HG02970 (cell line): ENCODE measurements around the gene TARDBP.
"Not testable (repeated sequence)": the region's sequence is repeated elsewhere in the genome, so short reads cannot be mapped to it uniquely, and the experiment has no call there.

ENCODE experiments used
- ATAC-seq: cut with Tn5 transposase; IDR thresholded peaks from one replicate; pipeline ENCODE4 v1.9.1; 2021; ENCODE audit warnings: mild to moderate bottlenecking, moderate library complexity, moderate number of reproducible peaks; ENCODE audit not compliant: unreplicated experiment, low FRiP score

The TARDBP gene

GRCh38 chr1:11058595-11059154 is 46.2 kb downstream of the TARDBP start:
- ATAC-seq: no peak

GRCh38 chr1:11059155-11059967 is 46.9 kb downstream of the TARDBP start:
- ATAC-seq: peak; percentile 14

- peak; percentile 85 for ATAC-seq
These were observed 47.7 kb downstream of the TARDBP start, which contains the start of gene SRM for GRCh38 chr1:11059968-11060830. Gene SRM (minus strand): TSS chr1:11060018. CDS start chr1:11059943, 75 bp downstream.

DNA sequence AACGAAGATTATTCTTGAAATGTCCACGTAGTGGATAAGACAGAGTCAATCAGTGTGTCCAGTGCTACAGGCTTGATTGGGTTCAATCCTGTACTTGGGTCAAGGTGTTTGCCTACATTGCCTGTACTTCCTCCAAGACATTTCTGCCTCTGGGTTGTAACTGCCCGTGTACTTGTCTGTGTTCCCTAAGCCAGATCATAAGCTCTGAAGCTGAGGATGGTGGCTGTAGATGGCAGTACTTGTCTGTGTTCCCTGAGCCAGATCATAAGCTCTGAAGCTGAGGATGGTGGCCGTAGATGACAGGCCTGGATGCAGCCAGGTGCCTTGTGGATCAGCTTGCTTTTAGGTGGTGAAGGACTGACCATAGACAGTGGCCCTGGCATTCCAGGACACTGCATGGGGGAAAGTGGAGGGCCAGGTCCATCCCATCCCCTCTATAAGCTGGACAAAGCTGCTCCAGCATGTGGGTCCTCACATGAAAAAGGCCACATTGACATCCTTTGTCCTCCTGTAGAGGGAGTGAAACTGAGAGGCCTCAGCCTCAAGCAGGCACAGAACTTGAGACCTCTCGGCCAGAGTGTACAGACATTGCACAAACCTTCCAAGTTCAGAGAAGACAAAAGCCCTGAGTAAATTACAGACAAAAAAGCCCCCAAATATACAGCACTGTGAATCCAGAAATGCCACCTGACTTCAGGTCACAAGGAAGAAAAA is 49.4 kb downstream of the TARDBP start:
- no peak for ATAC-seq

- no peak for ATAC-seq
These were observed 50.5 kb downstream of the TARDBP start for GRCh38 chr1:11062965-11063401.

DNA sequence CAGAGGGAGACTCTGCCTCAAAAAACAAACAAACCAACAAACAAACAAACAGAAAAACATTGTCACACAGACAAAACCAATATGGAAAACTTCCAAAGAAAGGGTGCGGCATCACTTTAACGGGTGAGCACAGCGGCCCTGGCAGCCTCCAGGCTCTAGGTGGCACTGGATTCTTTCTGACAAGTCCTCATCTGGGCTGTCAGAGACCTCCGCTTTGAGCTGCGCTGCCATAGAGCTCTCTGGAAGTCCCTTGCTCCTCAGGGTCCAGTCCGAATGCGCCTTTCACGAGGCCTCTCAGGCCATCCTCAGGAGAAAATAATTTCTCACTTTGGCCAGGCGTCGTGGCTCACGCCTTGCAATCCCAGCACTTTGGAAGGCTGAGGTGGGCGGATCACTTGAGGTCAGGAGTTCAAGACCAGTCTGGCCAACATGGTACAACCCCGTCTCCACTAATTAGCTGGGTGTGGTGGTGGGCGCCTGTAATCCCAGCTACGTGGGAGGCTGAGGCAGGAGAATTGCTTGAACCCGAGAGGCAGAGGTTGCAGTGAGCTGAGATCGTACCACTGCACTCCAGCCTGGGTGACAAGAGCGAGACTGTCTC is 51.6 kb downstream of the TARDBP start:
- ATAC-seq: not testable (repeated sequence)

- ATAC-seq: no peak
These were observed 52.5 kb downstream of the TARDBP start for GRCh38 chr1:11064942-11065341.

DNA sequence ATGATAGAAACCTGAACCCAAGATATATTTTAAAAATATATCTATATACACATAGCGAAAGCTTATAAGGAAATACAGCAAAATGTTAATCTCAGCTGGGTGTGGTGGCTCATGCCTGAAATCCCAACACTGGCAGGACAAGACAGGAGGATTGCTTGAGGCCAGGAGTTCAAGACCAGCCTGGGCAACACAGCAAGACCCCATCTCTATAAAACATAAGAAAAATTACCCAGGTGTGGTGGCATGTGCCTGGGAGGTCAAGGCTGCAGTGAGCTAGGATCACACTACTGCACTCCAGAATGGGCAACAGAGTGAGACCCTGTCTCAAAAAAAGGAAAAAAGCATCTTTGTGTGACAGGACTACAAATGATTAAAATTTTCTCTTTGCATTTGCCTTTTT is 53.3 kb downstream of the TARDBP start:
- ATAC-seq: no peak

DNA sequence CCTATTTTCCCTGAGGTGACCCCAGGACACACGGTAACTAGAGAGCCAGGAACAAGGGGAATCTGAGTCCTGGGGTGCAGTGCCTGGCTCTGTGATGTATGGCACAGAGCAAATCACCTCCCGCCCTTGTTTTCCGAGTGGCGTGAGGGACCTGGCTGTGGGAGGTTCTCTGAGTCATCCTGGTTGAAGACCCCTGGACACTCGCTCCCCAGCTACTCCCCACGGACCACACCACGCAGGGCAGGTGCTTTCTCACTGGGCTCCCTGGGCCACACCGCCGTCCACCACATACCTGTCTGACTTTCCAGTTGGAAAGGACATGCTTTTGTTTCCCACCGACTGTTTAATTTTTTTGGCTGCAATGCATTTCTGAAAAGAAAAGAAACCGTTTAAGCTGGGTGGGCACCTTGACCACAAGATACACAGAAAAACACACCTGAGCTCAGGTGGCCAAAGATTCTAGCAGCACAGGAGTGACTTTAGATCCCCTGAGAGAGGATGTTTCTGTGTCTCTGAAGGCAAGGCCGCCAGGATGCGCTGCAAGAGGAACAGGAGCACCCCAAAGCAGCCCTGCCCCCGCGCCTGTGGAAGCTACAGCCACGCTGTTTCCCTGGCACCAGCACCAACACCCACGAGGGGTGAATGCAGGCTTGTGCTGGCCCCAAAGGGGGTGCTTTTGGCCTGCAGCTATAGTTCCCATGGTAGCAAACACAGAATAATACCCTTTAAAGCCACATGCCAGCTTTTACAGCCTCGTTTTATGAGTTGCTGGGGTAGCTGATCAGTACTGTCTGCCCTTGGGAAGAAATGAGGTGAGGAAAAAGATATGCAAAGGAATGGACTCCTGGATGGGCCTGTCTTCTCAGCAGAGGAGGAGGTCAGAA is 55.5 kb downstream of the TARDBP start:
- ATAC-seq: no peak

DNA sequence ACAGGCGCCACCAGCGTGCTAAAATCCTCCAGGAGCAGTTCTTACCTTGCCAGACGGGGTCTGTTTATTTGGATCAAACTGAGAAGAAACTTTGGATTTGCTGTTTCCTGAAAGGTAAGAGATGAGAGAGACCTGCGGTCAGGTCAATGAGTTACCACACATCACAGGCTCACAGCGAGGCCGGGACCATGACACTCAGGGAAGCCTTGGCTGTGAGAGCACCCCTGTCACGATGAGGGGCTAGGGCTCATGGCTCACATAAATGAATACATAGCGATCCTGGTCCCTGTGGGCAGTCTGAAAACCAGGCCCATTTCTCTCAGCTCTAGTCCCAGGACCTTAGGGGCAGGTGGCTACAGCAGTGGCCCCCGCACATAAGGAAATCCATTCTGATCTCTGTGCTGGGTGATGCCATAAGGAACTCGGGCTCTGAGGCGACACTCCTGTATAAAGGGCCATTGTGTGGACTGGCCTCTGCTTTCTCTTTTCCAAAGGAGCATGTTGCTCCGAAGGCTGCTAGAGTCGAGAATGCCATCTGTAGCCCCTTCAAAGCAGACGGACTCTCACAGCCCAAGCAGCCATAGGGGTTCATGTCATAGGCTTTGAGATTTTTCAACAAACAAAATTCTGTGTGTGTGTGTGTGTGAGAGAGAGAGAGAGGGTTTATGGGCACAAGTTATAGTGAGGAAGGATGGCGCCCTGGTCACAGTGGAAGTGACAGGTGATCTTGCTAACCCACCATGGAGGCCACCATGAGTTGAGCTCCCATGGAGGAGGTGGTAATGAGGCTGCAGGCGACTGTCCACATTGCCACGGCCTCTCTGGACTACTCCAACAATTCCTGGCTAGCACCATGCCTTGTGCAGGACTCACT is 56.4 kb downstream of the TARDBP start:
- no peak for ATAC-seq

DNA sequence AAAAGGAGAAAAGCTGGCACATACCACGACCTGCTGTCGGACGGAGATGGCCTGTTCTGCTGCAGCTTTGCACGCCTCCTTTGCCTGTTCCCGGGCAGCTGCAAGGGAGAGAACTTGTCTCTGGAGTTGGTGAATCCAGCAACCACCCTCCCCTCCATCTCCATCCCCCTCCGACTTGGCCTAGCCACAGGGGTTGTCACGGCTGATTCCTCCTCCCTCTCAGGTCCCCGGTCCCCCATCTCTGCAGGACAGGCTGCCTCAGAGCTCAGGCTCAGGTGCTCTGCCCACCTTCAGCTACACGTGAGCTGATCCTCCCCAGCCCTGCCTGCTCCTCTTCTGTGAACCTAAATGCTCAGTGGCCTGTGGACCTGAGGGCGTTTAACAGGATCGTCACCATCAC is 58.4 kb downstream of the TARDBP start:
- no peak for ATAC-seq

DNA sequence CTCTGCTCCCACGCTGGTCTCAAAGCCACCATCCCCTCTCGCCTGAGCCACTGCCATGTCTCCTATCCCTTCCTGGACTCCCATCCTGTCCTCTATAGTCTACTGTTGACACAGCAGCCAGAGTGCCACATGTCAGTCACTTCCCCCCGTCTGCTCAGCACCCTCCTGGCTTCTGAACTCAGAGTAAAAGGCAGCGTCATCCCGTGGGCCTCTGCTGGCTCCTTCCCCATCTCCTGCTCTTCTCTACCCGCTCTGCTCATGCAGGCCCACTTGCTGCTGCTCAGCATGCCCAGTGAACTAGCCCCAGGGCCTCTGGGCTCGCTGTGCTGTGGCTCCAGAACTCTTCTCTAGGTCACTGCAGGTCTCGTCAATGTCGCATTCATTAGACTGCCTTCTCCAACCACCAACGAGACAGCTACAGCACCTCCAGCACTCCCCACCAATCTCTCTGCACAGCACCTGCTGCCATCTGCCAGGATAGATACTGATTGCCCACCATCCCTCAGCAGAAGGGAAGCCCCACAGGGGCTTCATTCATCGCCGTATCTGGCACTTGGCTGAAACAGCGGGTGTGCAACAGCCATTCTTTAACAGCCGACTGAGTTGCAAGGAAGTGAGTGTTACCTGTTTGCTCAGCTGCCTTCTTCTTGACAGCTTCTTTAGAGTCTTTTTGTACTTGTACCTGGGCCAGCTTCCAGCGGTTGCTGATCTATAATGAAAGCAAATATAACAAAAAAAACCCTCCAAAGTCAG is 59.2 kb downstream of the TARDBP start:
- no peak for ATAC-seq

DNA sequence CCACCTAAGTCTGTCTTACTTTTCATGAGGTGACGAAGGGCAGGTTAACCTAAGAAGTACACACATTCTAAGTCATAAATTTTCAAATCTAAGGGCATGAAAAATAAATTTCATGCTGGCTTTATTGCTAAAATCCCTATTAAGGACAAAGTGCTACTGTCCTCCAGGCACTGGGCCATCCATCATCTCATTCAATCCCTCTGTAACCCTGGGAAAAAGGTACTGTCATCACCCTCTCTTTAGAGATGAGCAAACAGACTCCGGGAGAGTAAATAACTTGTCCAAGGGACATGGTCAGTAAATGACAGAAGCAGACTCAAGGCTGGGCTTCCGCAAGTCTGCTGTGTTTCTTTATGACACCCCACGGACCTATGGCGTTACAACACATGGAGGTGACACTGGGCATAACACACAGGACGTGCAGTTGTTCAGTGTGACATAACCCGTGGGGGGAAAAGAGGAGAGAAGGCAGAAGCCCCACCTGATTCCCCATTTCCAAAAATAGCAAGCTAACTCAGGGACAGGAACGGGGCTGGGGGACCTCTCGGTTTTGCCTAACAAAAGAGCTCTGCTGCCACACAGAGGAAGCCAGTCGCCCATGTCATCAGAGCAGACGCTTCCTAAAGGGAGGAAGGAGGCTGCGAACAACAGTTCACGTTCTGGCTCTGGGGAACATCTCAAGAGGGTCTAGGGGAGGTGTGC is 59.9 kb downstream of the TARDBP start:
- ATAC-seq: no peak

DNA sequence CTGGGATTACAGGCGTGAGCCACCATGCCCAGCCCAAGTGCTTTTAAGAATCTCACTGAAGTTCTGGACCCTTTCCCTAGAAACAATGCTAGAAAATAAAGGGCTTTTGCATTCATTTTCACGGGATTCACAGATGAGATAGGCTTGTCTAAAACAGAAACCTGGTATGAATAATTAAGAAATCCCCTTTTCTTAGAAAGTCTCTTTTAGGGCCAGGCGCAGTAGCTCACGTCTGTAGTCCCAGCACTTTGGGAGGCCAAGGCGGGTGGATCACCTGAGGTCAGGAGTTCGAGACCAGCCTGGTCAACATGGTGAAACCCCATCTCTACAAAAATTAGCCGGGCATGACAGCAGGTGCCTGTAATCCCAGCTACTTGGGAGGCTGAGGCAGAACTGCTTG is 60.9 kb downstream of the TARDBP start:
- ATAC-seq: not testable (repeated sequence)
